Large intestine (tissue), 3 donors: ENCODE results near the gene CLRN1. TPM values are rescaled to one million over a fixed set of nuclear protein-coding genes. Genes with fewer than 3 reads are reported as not detected.
"Not testable (repeated sequence)": the region's sequence is repeated elsewhere in the genome, so short reads cannot be mapped to it uniquely, and the experiment has no call there.

Source experiments
- DNase-seq, 2 donors: peaks; one replicate each; pipeline versions ENCODE4 v3.0.0 to v3.0.0-alpha.2; 2013
- H3K27ac ChIP-seq: one replicate; pipeline ENCODE4 v1.5.1; 2013; ENCODE audit warnings: low read length
- H3K27me3 ChIP-seq: 2 replicates; pipeline ENCODE4 v1.6.1; 2013; ENCODE audit warnings: low read length; ENCODE audit not compliant: control insufficient read depth, insufficient read depth
- H3K36me3 ChIP-seq: 2 replicates; pipeline ENCODE4 v1.6.1; 2013; ENCODE audit warnings: low read length; ENCODE audit not compliant: control insufficient read depth, insufficient read depth
- H3K4me1 ChIP-seq: one replicate; pipeline ENCODE4 v1.6.1; 2013; ENCODE audit warnings: low read length; ENCODE audit not compliant: control insufficient read depth, insufficient read depth
- H3K4me3 ChIP-seq: one replicate; pipeline ENCODE4 v1.5.1; 2013; ENCODE audit warnings: low read length
- H3K9me3 ChIP-seq: one replicate; pipeline ENCODE4 v1.6.1; 2013; ENCODE audit warnings: mild to moderate bottlenecking, low read depth, low read length, moderate library complexity; ENCODE audit not compliant: control insufficient read depth
- WGBS: methylation state at CpG from one replicate; pipeline ENCODE4 v1.1.5; 2013; ENCODE audit warnings: low lambda C conversion rate; ENCODE audit not compliant: insufficient coverage; 5-methylcytosine and 5-hydroxymethylcytosine counted together
- polyA plus RNA-seq: library from polyadenylated mRNA; unstranded; fragments of 120-200 nt; gene quantifications from one replicate; pipeline ENCODE4 v1.2.1, GENCODE V29; 2013

The CLRN1 gene
- polyA plus RNA-seq, 1 donor, result 8.7 TPM

DNA sequence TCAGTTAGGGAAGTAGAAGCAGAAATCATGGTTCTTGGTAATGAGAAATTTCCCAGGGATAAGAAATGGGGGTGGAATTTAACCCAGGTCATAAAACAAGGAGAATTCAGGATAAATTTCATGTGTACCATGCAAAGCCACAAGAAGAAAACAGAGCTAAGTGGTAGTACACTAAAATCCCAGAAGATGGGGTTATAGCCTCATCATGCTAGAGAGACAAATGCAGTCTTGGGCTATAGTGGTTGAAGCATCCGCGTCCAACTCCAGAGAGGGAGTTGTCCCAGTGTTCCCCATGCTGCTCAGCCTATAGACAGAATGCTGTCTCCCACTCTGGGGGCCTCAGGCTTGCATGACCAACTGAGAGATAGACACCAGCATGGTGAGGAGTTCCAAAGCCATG is 36.2 kb upstream of the CLRN1 start:
- no peak overlapping the region for H3K4me3 ChIP-seq
- peak; percentile 31 to 53 for DNase-seq
- no peak overlapping the region for H3K27ac ChIP-seq
- no CpG with 5 or more reads among the region's 2 CpGs for WGBS
- H3K4me1 ChIP-seq, result peaks cover 5% of the 10 kb centered on the region
- H3K36me3 ChIP-seq, result no peaks in the 10 kb centered on the region
- H3K27me3 ChIP-seq, result no peaks in the 10 kb centered on the region
- no peaks in the 10 kb centered on the region for H3K9me3 ChIP-seq

DNA sequence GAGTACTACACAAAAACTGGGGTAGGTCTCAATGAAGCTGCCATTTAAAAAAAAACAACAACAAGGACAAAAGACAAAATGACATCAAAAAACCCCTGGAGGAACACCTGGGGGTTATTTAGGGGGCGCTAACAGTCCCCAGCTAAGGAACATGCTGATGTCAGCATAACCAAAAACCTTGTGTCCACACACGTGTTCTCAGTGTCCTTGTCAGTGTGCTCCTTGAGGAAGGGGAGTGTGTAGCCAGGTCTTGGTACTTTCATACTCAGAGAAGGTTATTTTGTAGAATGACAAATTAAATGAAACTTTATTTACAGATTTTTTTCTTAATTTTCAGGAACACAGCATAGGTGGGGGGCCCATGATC is 31.2 kb upstream of the CLRN1 start:
- no peak overlapping the region for H3K4me3 ChIP-seq
- no peaks in the 10 kb centered on the region for H3K9me3 ChIP-seq
- peaks cover 17% of the 10 kb centered on the region for H3K4me1 ChIP-seq
- H3K27me3 ChIP-seq, result no peaks in the 10 kb centered on the region
- WGBS, result no CpG with 5 or more reads among the region's 2 CpGs
- no peak for DNase-seq
- no peaks in the 10 kb centered on the region for H3K36me3 ChIP-seq
- peak overlapping the region; percentile 86 for H3K27ac ChIP-seq

DNA sequence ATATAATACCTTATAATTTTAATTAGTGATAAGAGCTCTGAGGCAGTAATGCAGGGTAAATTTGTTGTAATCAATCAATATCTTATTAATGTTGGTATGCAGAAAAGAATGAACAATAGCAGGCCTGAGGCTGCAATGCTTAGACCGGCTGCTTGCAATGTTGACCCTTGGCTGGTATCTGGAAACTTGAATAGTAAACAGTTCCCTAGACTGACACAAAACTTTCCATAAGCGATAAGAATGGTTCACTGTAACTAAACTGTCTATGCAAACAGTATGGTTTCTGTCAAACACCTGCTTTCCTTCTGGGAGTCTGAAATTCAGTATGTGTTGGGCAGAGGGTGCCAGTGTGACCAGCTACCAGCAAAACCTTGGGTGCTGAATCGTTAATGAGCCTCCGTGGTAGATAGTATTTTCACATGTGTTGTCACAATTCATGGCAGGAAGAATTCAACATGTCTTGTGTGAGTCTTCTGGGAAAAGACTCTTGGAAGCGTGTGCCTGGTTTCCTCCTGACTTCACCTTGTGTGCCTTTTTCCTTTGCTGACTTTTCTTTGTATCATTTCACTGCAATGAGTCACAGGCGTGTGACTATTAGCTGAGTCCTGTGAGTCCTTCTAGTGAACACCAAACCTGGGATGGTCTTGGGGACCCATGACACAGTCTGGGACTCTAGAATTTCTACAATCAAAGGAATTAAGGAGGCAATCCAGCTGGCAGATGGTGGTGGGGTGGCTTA is 30.7 kb upstream of the CLRN1 start:
- Histone ChIP-seq H3K27me3 (no peaks in the 10 kb centered on the region), H3K27ac (peak overlapping the region; percentile 86), H3K4me3 (no peak overlapping the region), H3K4me1 (peaks cover 17% of the 10 kb centered on the region), H3K36me3 (no peaks in the 10 kb centered on the region), H3K9me3 (no peaks in the 10 kb centered on the region)
- 20% methylated on average over 2 of the region's 6 CpGs for WGBS
- DNase-seq, result peak; percentile 67 to 80

DNA sequence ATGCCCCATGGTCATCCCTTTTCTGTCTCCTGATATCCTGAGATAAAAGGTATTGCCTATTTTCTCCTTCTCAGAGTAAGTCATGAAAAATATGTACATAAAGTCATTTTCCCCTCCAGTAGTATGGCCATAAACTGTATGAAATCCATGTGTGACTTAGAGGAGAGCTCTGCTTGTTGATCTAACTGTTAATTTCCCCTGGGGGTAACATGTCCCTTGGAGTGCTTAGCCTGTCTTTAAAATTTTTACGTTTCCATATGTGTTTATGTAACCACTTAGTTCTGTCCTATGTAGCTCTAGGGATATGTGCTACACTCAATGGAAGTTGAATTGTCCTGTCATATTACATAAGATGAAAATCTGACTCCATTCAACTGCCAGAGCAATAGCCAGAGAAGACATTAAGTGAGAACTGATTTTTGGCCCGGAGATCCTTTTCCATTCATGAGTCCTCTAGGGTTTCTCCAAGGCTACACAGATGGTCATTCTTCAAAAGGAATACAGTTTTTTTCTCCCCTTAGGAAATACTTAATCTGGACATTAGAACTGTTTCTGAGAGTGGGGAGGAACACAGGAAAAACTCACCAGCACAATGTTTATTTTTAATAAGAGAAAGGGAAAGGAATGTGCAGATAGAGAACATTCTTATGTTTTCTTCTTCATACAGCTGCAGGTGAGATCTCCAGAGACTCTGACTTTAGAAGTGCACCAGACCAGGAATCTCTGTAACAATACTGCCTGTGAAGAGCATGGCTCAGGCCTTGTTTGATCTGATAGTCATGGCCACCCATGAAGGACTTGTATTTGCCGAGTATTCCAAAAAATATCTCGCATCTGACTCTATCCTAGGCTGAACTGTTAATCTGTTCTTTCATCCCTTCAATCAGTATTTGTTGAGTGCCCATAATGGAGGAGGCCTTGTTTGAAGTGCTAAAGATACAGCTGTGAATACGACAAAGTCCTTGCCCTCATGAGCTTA is 29.8 kb upstream of the CLRN1 start:
- H3K36me3 ChIP-seq, result no peaks in the 10 kb centered on the region
- DNase-seq, result no peak
- H3K4me1 ChIP-seq, result peaks cover 17% of the 10 kb centered on the region
- peak overlapping the region; percentile 86 for H3K27ac ChIP-seq
- 90% methylated on average over 2 of the region's 5 CpGs for WGBS
- H3K9me3 ChIP-seq, result no peaks in the 10 kb centered on the region
- no peaks in the 10 kb centered on the region for H3K27me3 ChIP-seq
- H3K4me3 ChIP-seq, result no peak overlapping the region

DNA sequence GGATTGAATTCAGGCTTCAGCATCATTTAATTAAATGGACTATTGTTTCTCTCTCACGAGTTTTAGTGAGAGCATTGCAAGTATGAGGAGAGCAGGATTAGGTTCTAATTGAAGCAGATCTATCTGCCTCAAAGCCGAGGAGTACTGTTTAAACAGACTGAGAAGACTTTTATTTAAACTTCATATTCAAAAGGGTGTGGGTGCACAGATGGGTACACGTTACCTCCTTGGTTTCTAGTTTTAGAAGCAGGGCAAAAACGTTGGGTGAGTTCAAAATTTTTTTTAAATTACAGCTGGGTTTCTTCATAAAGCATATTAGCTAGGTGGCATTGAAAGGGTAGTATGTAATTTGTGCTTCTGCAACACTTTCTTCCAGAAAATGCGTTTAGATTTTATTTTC is 26.5 kb upstream of the CLRN1 start:
- WGBS, result 100% methylated on average over 1 of the region's 5 CpGs

DNA sequence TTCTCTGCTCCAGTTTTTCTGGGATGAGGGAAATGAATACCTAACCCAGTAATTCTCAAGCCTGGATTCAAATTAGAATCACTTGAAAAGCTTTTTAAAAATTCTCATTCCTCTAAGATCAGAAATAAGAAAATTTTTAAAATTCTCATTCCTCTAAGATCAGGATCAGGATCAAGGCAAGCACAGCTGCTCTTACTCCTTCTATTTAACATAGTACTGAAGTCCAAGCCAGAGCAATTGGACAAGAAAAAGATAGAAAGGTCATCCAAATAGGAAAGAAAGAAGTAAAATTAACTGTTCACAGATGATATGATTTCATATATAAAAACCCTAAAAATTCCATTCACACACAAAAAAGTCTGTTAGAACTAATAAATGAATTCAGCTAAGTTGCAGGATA is 24.2 kb upstream of the CLRN1 start:
- H3K36me3 ChIP-seq, result no peaks in the 10 kb centered on the region
- H3K4me1 ChIP-seq, result no peaks in the 10 kb centered on the region
- no peak overlapping the region for H3K4me3 ChIP-seq
- DNase-seq, result no peak
- H3K27me3 ChIP-seq, result no peaks in the 10 kb centered on the region
- no peak overlapping the region for H3K27ac ChIP-seq
- H3K9me3 ChIP-seq, result no peaks in the 10 kb centered on the region

More for the DNA sequence above, 26.5 kb upstream of the CLRN1 start:
- Histone ChIP-seq H3K4me3 (no peak overlapping the region), H3K27me3 (no peaks in the 10 kb centered on the region), H3K9me3 (no peaks in the 10 kb centered on the region), H3K27ac (no peak overlapping the region), H3K4me1 (peaks cover 17% of the 10 kb centered on the region), H3K36me3 (no peaks in the 10 kb centered on the region)
- DNase-seq, result no peak

DNA sequence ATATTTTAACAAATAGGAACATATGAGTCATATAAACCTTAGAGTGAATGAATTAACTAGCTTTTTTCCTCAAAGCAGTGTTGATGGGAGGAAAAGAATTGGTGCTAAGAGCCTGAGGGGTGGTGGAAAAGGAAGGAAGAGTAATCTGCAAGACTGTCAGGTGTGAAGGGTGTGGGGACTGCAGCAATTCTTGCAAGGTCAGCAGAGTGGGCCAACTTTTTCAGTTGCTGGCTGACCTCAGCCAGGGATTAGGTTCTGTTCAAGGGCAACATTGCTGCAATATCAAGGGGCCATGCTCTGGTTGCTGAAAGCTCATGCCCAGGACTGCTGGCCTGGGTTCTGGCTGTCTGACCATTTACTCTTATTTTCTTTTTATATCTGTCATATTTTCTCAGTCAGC is 23.0 kb upstream of the CLRN1 start:
- Histone ChIP-seq H3K4me3 (no peak overlapping the region), H3K27me3 (no peaks in the 10 kb centered on the region), H3K27ac (no peak overlapping the region), H3K9me3 (no peaks in the 10 kb centered on the region), H3K36me3 (no peaks in the 10 kb centered on the region), H3K4me1 (no peaks in the 10 kb centered on the region)
- peak; percentile 16 to 27 for DNase-seq

DNA sequence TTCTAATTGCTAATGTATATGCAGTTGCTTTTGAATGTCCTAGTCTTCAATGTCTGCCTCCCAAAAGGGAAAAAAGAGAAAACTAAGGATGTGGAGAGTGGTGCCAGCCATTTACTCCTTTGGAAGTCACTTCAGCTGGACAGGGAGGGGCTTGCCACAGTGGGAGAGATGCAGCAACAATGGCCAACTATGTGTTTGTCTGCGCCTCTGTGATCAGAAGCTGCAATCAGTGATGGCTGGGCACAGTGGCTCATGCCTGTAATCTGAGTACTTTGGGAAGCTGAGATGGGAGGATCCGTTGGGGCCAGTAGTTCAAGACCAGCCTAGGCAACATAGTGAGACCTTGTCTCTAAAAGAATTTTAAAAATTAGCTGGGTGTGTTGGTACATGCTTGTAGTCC is 16.7 kb upstream of the CLRN1 start:
- Histone ChIP-seq H3K27me3 (no peaks in the 10 kb centered on the region), H3K4me1 (no peaks in the 10 kb centered on the region), H3K4me3 (no peak overlapping the region), H3K36me3 (no peaks in the 10 kb centered on the region), H3K9me3 (no peaks in the 10 kb centered on the region), H3K27ac (no peak overlapping the region)
- DNase-seq, result no peak
- WGBS, result no CpG with 5 or more reads among the region's 2 CpGs

DNA sequence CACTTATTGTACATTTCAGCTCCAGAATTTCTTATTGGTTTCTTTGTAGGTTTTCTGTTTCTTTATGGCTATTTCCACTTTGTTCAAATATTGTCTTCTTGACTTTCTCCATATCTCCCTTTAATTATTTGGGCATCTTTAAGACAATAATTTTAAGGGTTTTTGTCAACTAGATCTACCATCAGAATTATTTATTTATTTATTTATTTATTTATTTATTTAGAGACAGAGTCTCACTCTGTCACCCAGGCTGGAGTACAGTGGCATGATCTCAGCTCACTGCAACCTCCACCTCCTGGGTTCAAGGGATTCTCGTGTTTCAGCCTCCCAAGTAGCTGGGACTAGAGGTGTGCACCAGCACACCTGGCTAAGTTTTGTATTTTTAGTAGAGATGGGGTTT is 15.9 kb upstream of the CLRN1 start:
- WGBS, result no CpG with 5 or more reads among the region's 1 CpG

DNA sequence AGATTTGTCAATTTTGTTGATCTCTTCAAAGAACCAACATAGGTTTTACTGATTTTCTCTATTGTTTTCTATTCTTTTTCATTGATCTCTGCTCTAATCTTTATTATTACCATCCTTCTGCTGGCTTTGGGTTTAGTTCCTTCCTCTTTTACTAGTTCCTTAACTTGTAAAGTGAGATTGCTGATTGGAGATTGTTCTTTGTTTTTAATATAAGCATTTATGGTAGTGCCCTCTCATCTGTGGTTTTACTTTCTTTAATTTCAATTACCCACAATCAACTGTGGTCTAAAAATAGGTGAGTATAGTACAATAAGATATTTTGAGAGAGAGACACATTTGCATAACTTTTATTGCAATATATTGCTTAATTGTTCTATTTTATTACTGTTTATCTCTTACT is 13.2 kb upstream of the CLRN1 start:
- Histone ChIP-seq H3K9me3 (no peaks in the 10 kb centered on the region), H3K27ac (no peak overlapping the region), H3K4me3 (no peak overlapping the region), H3K4me1 (no peaks in the 10 kb centered on the region), H3K27me3 (no peaks in the 10 kb centered on the region), H3K36me3 (no peaks in the 10 kb centered on the region)
- no peak for DNase-seq

More for the DNA sequence above, 15.9 kb upstream of the CLRN1 start:
- H3K4me1 ChIP-seq, DNase-seq, H3K9me3 ChIP-seq, H3K27ac ChIP-seq, H3K27me3 ChIP-seq, H3K4me3 ChIP-seq, H3K36me3 ChIP-seq: not testable (repeated sequence)

DNA sequence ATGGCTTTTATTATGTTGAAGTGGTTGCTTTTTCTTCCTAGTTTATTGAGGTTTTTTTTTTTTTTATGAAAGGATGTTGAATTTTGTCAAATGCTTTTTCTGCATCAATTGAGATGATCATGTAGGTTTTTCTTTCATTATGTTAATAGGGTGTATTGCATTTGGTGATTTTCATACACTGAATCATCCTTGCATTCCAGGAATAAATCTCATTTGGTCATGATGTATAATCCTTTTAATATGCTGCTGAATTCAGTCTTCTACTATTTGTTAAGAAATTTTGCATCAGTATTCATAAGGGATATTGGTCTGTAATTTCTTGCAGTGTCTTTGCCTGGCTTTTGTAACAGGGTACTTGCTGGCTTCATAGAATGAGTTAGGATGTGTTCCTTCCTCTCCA is 11.5 kb upstream of the CLRN1 start:
- Histone ChIP-seq H3K27ac (no peak overlapping the region), H3K4me1 (no peaks in the 10 kb centered on the region), H3K4me3 (no peak overlapping the region), H3K36me3 (no peaks in the 10 kb centered on the region), H3K27me3 (no peaks in the 10 kb centered on the region), H3K9me3 (no peaks in the 10 kb centered on the region)
- DNase-seq, result no peak
